Fibroblast of skin of left biceps (primary cell): Measurements from ENCODE around the gene MPEG1.

Experiments used
- DNase-seq, 2 experiments: peaks; one replicate each; pipeline ENCODE4 v3.0.0-alpha.2; 2013; ENCODE audit warnings: low read depth in 2 of 2

MPEG1 gene

DNA sequence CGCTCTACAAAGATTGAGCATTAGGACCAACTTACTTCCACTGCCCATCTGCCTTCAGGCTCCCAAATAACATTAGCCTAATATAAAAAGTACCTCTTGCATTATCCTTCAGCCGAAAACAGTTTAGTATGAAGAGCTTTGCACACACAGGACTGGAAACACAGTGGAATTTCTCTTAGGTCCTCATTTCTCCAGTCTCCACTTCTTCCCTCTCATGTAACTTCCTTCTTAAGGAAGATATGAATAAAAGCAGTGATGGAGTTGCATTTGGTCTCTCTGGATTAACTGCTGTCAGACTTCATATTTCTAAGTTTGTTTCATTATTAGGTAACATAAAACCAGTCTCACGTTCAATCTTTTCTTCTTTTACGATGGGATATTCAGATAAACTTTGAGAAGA, 5.6 kb upstream of the MPEG1 start:
- no peak for DNase-seq

- no peak for DNase-seq
Measured at GRCh38 chr11:59216641-59217564, 4.2 kb upstream of the MPEG1 start.

- DNase-seq = no peak
Measured at GRCh38 chr11:59214141-59214893, 1.6 kb upstream of the MPEG1 start.

DNA sequence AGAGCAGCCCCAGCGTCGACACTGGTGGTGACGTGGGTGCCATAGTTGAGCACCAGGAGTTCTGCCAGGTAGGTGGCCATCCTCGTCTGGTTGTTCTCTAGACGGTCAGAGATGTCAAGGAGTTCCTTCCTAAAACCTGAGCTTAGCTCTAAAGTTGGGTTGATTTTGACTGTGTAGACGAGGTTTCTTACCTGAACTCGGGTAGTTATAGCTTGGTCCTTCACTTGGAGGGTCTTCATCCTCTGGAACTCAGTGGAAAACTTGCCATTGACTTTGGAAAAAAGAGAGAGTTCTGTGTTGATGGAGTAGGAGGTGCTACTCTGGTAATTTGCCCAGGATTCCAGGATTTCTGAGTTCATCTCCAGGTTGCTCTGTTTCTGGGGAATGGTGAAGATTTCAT, 505 bp downstream of the MPEG1 start:
- DNase-seq = no peak

- no peak for DNase-seq
Measured at GRCh38 chr11:59208956-59209355, 3.8 kb downstream of the MPEG1 start.

DNA sequence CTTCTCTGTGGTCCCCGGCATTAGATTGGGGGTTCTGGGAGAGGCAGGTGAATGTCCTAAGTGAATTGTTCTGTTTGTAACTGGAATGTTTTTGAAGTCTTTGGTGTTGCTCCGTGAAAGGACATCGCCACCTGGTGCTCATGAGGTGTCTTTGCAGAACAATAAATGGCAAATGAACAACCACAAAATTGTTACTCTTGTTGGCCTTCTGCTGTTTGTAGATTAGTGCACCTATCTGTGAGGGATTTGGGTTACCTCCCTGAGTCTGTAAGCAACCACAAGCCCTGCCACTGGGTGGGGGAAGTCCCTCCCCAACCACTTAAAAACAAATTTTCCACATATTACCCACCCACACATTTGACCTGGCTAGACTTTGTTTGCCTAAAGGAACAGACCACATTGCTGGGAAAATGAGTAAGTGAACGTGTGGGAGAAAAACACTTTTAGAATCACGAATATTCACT, 4.7 kb downstream of the MPEG1 start:
- DNase-seq = no peak

DNA sequence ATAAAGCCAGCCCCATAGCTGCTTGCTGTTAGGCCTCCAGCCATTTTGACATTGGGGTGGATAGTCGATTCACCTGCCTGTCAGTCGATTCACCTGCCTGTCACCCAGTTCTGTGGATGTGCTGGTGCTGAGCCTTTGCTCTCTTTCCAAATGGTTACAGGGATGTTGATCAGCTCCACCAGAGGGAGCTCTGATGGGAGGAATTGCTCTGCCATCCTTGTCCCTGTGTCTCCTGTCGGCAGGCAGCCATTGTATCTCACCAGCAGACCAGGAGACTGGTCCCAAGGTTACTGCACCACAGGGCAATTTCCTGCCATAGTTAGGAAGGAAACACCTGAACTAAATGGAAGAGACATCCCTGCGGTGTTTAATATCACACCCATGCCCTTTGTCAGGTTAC, 6.1 kb downstream of the MPEG1 start:
- no peak for DNase-seq

- DNase-seq = no peak
Measured at GRCh38 chr11:59205648-59206047, 7.1 kb downstream of the MPEG1 start.

GRCh38 chr11:59204746-59205145, 8.0 kb downstream of the MPEG1 start:
- DNase-seq = no peak

DNA sequence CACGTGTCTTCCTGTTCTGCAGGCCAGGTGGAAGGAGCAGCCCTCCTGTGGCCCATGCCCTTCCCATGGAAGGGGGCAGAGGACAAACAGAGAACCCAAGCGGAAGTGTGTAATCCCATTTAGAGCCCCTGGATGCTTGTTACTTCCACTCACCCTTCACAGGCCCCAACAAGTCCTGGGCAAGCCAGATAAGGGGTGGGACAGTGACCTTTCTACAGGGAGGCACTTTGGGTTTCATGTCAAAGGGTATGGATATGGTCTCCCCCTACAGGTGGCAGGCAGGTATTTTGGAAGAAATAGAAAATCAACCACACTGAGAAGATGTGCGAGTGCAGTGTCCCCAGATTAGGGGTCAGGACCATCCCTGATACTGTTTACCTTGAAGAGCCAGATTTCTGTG, 11.4 kb downstream of the MPEG1 start:
- no peak for DNase-seq

DNA sequence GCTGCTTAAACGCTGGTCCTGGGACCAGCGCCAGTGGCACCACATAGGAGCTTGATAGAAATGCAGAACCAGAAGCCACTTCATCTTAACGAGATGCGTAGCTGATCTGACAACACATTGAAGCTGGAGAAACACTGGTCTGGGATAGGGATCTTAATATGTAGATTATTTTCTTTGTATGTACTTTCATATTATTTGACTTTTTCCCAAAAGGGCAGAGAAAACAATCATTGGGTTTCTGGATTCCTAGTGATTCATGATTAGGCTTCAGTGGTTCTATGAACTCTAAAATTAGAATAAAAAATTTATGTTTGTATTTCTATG, 12.3 kb downstream of the MPEG1 start:
- no peak for DNase-seq

DNA sequence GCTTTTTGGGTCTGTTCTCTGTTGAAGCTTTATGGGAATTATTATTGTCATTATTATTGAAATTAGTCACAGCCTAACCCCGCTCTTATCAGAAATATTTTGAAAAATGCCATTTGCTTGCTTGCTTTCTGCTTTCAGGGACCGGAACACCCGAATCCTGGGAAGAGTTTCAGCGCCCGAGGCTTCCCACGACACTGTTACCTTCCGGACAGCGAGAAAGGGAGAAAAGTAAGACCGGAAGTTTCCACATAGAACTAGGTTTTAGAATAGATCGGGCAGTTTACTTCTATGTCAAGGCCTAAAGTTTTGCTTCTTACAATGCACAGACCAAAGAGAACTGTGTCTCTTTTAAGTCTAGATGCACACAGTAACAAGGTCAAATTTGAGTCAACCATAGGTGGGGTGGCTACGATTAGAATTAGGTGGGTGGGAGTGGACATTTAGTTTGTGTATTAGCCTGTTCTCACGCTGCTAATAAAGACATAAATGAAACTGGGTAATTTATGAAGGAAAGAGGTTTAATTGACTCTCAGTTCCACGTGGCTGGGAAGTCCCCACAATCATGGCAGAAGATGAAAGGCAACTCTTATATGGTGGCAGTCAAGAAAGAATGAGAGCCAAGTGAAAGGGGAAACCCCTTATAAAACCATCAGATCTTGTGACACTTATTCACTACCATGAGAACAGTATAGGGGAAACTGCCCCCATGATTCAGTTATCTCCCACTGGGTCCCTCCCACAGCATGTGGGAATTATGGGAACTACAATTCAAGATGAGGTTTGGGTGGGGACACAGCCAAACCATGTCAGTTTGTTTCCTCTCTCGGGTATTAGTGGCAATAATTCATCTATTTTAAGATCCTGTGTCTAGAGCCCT, 12.9 kb downstream of the MPEG1 start:
- no peak for DNase-seq

DNA sequence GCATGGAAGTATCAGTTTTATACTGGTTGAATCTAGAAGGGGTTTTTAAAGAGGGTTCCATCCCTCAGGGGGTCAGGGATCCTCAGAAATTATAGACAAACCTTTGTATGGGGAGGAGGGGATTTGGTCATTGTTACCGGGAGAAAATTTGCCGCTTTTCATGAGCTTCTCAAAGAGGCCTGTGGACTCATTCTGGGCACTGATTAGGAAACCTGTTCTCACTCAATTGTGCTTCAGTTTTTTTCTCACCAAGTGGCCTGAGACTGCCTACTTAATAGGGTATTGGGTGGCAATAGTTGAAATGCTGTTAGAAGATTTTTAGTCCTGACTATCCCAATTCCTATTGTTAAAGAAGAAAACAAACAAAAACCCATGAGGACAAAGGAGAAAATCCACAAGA, 14.0 kb downstream of the MPEG1 start:
- no peak for DNase-seq

DNA sequence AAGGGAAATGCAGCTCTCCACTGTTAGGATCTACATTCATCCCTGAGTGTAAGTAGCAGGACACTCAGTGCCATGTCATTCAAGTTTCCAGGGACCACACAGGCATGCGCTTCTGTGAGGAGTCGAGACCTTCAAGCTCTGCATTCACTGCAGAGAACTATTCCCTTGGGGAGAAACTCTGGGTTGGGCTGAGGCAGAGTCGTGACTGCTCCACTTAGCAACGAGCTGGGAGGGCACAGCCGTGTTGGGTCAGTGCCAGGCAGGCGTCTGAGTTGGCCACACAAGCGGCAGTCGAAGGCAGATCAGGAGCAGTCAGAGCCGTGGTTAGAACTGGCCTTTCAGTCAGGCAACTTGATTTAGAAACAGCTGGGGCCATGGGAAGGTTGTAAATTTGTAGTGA, 14.7 kb downstream of the MPEG1 start:
- DNase-seq = no peak

DNA sequence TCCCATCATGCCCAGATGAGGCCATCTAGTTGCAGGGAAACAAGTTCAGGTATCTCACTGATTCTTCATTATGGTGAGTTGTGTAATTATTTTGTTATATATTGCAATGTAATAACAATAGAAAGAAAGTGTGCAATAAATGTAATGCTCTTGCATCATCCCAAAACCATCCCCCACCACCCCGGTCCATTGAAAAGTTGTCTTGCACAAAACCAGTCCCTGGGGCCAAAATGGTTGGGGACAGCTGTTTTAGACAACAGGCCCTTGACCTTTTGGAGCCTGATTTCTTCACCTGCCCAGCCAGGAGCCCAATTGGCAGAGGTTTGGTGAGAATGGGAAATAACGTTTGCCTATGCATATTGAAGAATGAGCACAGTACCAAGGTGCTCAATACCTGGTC, 15.9 kb downstream of the MPEG1 start:
- no peak for DNase-seq

DNA sequence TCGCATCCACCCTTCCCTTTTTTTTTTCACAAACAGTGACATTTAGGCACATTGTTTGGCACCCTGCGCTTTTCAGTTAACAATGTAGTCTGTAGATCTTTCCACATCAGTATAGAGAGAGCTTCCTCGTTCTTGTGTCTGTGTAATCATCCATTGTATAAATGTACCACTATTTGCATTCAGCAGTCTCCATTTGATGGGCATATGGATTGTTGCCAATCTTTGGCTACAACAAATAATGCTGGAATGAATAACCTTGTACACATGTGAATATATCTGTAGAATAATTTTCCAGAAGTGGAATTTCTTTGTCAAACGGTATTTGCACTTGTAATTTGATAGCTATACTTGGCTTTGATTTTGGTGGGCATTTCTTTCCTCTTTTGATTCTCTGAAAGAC, 17.1 kb downstream of the MPEG1 start:
- no peak for DNase-seq

DNA sequence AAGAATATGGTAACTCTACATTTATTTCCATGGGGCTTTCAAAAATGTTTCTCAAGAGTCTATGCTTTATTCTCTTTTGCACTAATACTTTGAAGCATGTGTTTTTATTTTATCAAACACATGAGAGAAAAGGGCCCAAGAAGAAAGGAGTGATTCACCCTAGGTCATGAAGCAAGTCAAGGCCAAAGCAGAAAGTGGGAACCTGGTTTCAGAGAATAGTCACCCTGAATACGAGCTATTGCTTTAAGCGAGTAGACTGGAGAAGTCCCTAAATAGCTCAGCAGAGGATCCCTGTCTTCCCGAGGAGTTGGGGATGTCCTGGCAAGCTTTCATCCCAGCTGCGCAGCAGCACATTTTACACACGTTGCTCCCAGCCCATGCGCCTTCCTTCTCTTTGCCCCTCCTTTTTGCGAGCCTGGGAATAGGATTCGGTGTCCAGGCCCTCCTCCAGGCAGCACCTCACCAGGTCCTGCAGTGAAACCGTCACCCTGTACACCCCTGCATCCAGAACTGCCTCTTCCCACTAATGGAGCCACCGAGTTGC, 19.1 kb downstream of the MPEG1 start:
- no peak for DNase-seq

DNA sequence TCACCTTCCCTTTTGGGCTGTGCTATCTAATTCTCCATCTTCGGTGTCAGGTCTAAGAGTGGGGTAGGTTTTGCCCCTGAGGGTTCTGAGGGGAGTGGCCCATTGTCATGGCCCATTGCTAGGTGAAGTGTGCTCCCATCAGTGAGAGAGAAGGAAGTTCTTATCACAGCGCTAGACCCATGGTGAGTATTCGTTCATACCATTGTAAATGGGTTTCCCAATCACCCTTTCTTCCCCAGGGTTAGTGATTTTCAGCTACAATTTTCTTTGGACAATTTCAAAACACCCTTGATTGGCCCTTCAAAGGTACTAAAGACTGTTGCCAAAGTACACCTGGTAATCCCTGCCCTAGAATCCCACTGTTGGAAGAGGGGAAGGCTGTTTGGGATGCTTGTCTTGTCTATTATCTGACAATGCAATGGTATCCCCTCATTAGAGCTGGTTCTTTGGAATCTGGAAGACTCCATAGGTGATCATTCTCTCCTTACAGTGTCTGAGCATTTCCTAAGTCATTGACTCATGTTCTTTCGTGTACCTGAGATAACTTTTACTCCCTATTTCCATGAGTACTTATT, 20.2 kb downstream of the MPEG1 start:
- no peak for DNase-seq

- no peak for DNase-seq
Measured at GRCh38 chr11:59191890-59192289, 20.8 kb downstream of the MPEG1 start.

DNA sequence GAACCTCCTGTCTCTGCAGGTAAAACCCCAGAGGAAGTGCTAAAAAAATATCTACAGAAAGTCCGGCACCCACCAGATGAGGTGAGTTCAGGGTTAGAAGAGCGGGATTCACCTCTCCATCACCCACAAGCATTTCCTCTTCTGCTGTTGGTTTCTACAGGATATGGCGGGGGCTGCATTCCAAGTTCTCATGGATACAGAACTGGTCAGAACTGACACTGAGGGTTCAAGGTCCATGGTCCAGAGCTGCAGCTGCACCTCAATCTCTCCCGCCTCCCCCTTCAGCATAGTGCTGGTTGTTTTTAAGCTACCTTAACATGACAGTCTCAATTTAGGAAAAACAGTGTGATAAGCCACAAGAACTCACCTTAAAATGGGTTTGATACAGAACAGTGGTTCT, 21.6 kb downstream of the MPEG1 start:
- no peak for DNase-seq

DNA sequence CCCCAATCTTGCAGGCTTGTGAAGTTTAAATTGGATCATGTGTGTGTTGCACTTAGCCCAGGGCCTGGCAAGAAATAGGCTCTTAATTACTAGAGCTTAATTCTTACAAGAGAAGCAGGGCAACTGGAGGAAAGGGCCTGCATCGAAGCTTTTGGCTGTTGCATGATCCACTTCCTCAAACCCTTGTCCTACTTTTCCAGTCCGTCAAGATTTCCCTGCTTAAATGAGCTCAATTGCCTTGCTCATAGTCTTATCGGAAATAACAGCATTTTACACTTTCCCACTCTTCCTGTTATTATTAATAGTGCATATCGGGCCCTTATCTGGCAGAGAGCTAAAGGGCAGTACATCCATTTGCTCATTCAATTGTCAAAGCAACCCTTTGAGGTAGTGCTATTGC, 22.7 kb downstream of the MPEG1 start:
- DNase-seq = no peak

GRCh38 chr11:59188954-59189353, 23.8 kb downstream of the MPEG1 start:
- DNase-seq = no peak
